Upper lobe of right lung (tissue), 1 donor: ENCODE data around the gene ZBTB7C. TPM values are rescaled to one million over a fixed set of nuclear protein-coding genes. Genes with fewer than 3 reads are reported as not detected.

Source experiments
- ATAC-seq: fragments of 200-7000 bp; cut with Tn5 transposase; one replicate; pipeline ENCODE4 v1.9.1; 2020; ENCODE audit warnings: mild to moderate bottlenecking, moderate library complexity
- DNase-seq: peaks from one replicate; pipeline ENCODE4 v3.0.0-alpha.2; 2020
- H3K27ac ChIP-seq: fragments of 200-600 bp; one replicate; pipeline ENCODE4 v1.8.0; 2022
- H3K27me3 ChIP-seq: fragments of 200-600 bp; one replicate; pipeline ENCODE4 v1.8.0; 2022; ENCODE audit warnings: mild to moderate bottlenecking
- H3K36me3 ChIP-seq: fragments of 200-600 bp; one replicate; pipeline ENCODE4 v1.8.0; 2022
- H3K4me1 ChIP-seq: fragments of 200-600 bp; one replicate; pipeline ENCODE4 v1.8.0; 2022
- H3K4me3 ChIP-seq: fragments of 200-600 bp; one replicate; pipeline ENCODE4 v1.8.0; 2022; ENCODE audit warnings: mild to moderate bottlenecking
- H3K9me3 ChIP-seq: fragments of 200-600 bp; one replicate; pipeline ENCODE4 v1.8.0; 2022
- CTCF ChIP-seq: fragments of 200-600 bp; IDR thresholded peaks from one replicate; pipeline ENCODE4 v1.8.0; 2022; ENCODE audit warnings: antibody characterized with exemption
- intact Hi-C: fragments of 100-400 bp; cut with DNase I; formaldehyde crosslinking; loops from one replicate; pipeline ENCODE4 v1.11.0; 2022
- total RNA-seq: library from RNA; stranded (reverse); fragmentation: NEBNext Ultra II Directional; extraction: Animal tissue kit (Norgen Biotek cat#: 25700); gene quantifications from one replicate; pipeline ENCODE4 v1.2.1, GENCODE V29; 2021
- donor health status: DM: no; HTN: yes; CAD: no; lungs with severe emphysema.

ZBTB7C gene
- total RNA-seq, 1 donor from 2014 or later, result 17.7 TPM

GRCh38 chr18:48203961-48204666 lies 205.1 kb downstream of the ZBTB7C start:
- H3K4me1 ChIP-seq, result no peaks in the 10 kb centered on the region
- intact Hi-C loops, result no loop called here
- H3K4me3 ChIP-seq, result no peak overlapping the region
- H3K27me3 ChIP-seq, result no peaks in the 10 kb centered on the region
- no peak overlapping the region for H3K27ac ChIP-seq
- no peaks in the 10 kb centered on the region for H3K9me3 ChIP-seq
- ATAC-seq (no peak), DNase-seq (no peak)
- H3K36me3 ChIP-seq, result no peaks in the 10 kb centered on the region
- TF ChIP-seq CTCF, result no peak

- TF ChIP-seq CTCF, result no peak
- Histone ChIP-seq H3K36me3 (no peaks in the 10 kb centered on the region), H3K9me3 (no peaks in the 10 kb centered on the region), H3K27me3 (no peaks in the 10 kb centered on the region), H3K4me3 (no peak overlapping the region), H3K27ac (no peak overlapping the region), H3K4me1 (no peaks in the 10 kb centered on the region)
- DNase-seq, result no peak
- intact Hi-C loops, result no loop called here
- ATAC-seq, result no peak
Measured at GRCh38 chr18:48203288-48203945, 205.8 kb downstream of the ZBTB7C start.

GRCh38 chr18:48202350-48203260 lies 206.6 kb downstream of the ZBTB7C start:
- no peak for TF ChIP-seq CTCF
- intact Hi-C loops, result no loop called here

GRCh38 chr18:48202006-48202348 lies 207.2 kb downstream of the ZBTB7C start:
- Histone ChIP-seq H3K9me3 (no peaks in the 10 kb centered on the region), H3K4me3 (no peak overlapping the region), H3K36me3 (no peaks in the 10 kb centered on the region), H3K27me3 (no peaks in the 10 kb centered on the region), H3K4me1 (no peaks in the 10 kb centered on the region), H3K27ac (no peak overlapping the region)
- intact Hi-C loops, result no loop called here
- DNase-seq (no peak), ATAC-seq (no peak)
- TF ChIP-seq CTCF, result no peak

More at GRCh38 chr18:48202350-48203260, 206.6 kb downstream of the ZBTB7C start:
- Histone ChIP-seq H3K4me3 (no peak overlapping the region), H3K9me3 (no peaks in the 10 kb centered on the region), H3K27me3 (no peaks in the 10 kb centered on the region), H3K4me1 (no peaks in the 10 kb centered on the region), H3K36me3 (no peaks in the 10 kb centered on the region), H3K27ac (no peak overlapping the region)
- DNase-seq (no peak), ATAC-seq (no peak)

- DNase-seq (no peak), ATAC-seq (no peak)
- TF ChIP-seq CTCF, result no peak
- no peaks in the 10 kb centered on the region for H3K4me1 ChIP-seq
- intact Hi-C loops, result no loop called here
- H3K4me3 ChIP-seq, result no peak overlapping the region
- H3K36me3 ChIP-seq, result no peaks in the 10 kb centered on the region
- H3K27me3 ChIP-seq, result no peaks in the 10 kb centered on the region
- no peaks in the 10 kb centered on the region for H3K9me3 ChIP-seq
- H3K27ac ChIP-seq, result no peak overlapping the region
Measured at GRCh38 chr18:48201337-48202005, 207.7 kb downstream of the ZBTB7C start.
